ENCODE data around the gene MEN1. TPM values are rescaled to one million over a fixed set of nuclear protein-coding genes. Genes with fewer than 3 reads are reported as not detected.

Gene MEN1
- total RNA-seq = 8.7 TPM
- long read RNA-seq, partial matches to known transcripts = 1 of 24 reads
- long read RNA-seq, other reads (novel, unspliced or antisense) = 18 of 24 reads

GRCh38 chr11:64810271-64810890 is at the start of gene MEN1:
Gene MEN1, minus strand, starts transcription at chr11:64810551. Its CDS starts 442 bp downstream, at chr11:64810109.
- intact Hi-C loops (cut with micrococcal nuclease) = no loop called here
- TF ChIP-seq CTCF (IDR thresholded peaks at IDR 0.05; ENCODE audit: borderline replicate concordance) = no peak
- peak; percentile 97 for DNase-seq
- H3K9me3 ChIP-seq (replicated peaks) = no peaks in the 10 kb centered on the region
- peak within 1 kb of the TSS; percentile 88 for H3K4me3 ChIP-seq
- peaks cover 17% of the 10 kb centered on the region for H3K36me3 ChIP-seq
- no peaks in the 10 kb centered on the region for H3K27me3 ChIP-seq (ENCODE audit: low read depth)
- peak within 1 kb of the TSS; percentile 76 for H3K27ac ChIP-seq (replicated peaks)
- H3K4me1 ChIP-seq = peaks cover 13% of the 10 kb centered on the region

- DNase-seq = no peak
- TF ChIP-seq CTCF (IDR thresholded peaks at IDR 0.05; ENCODE audit: borderline replicate concordance) = no peak
- Histone ChIP-seq H3K4me3 (no peak overlapping the region), H3K27me3 (ENCODE audit: low read depth) (no peaks in the 10 kb centered on the region), H3K36me3 (peaks cover 31% of the 10 kb centered on the region), H3K27ac (replicated peaks) (peak overlapping the region; percentile 93), H3K4me1 (peaks cover 100% of the 10 kb centered on the region), H3K9me3 (replicated peaks) (no peaks in the 10 kb centered on the region)
- intact Hi-C loops (cut with micrococcal nuclease) = no loop called here
Measured at GRCh38 chr11:64859542-64860414, 49.4 kb upstream of the MEN1 start.

- H3K36me3 ChIP-seq = peaks cover 40% of the 10 kb centered on the region
- H3K4me3 ChIP-seq = peak overlapping the region; percentile 20
- H3K4me1 ChIP-seq = peaks cover 100% of the 10 kb centered on the region
- intact Hi-C loops (cut with micrococcal nuclease) = no loop called here
- DNase-seq = peak; percentile 70
- no peaks in the 10 kb centered on the region for H3K9me3 ChIP-seq (replicated peaks)
- H3K27me3 ChIP-seq (ENCODE audit: low read depth) = no peaks in the 10 kb centered on the region
- peak overlapping the region; percentile 93 for H3K27ac ChIP-seq (replicated peaks)
- no peak for TF ChIP-seq CTCF (IDR thresholded peaks at IDR 0.05; ENCODE audit: borderline replicate concordance)
Measured at GRCh38 chr11:64858467-64859263, 48.3 kb upstream of the MEN1 start.

GRCh38 chr11:64857485-64857884 is 47.1 kb upstream of the MEN1 start:
- H3K4me1 ChIP-seq = peaks cover 100% of the 10 kb centered on the region
- TF ChIP-seq CTCF (IDR thresholded peaks at IDR 0.05; ENCODE audit: borderline replicate concordance) = no peak
- H3K4me3 ChIP-seq = no peak overlapping the region
- H3K36me3 ChIP-seq = peaks cover 49% of the 10 kb centered on the region
- no peaks in the 10 kb centered on the region for H3K9me3 ChIP-seq (replicated peaks)
- no peaks in the 10 kb centered on the region for H3K27me3 ChIP-seq (ENCODE audit: low read depth)
- intact Hi-C loops (cut with micrococcal nuclease) = no loop called here
- no peak for DNase-seq
- H3K27ac ChIP-seq (replicated peaks) = peak overlapping the region; percentile 93
